Activated CD4-positive, CD25-positive, alpha-beta regulatory T cell treated with anti-CD3 and anti-CD28 coated beads, Interleukin-2, amount 50 U/mL, for 16 hours (primary cell): ENCODE data around the gene BICD1.
"Not testable (repeated sequence)": the region's sequence is repeated elsewhere in the genome, so short reads cannot be mapped to it uniquely, and the experiment has no call there.

Source experiments
- DNase-seq: peaks from one replicate; pipeline ENCODE4 v3.0.0-alpha.2; 2020; ENCODE audit warnings: low read depth, low spot score

Gene BICD1

GRCh38 chr12:32145096-32145495 lies 38.4 kb downstream of the BICD1 start:
- no peak for DNase-seq

- DNase-seq = no peak
Measured at GRCh38 chr12:32146074-32146873, 39.6 kb downstream of the BICD1 start.

- DNase-seq = no peak
Measured at GRCh38 chr12:32148372-32148771, 41.7 kb downstream of the BICD1 start.

GRCh38 chr12:32149489-32149888 lies 42.8 kb downstream of the BICD1 start:
- DNase-seq = no peak

GRCh38 chr12:32151086-32151485 lies 44.4 kb downstream of the BICD1 start:
- DNase-seq = no peak

GRCh38 chr12:32151552-32151951 lies 44.9 kb downstream of the BICD1 start:
- DNase-seq = no peak

- DNase-seq = no peak
Measured at GRCh38 chr12:32155041-32155440, 48.4 kb downstream of the BICD1 start.

GRCh38 chr12:32155961-32156529 lies 49.4 kb downstream of the BICD1 start:
- DNase-seq = no peak

- no peak for DNase-seq
Measured at GRCh38 chr12:32158525-32158924, 51.9 kb downstream of the BICD1 start.

GRCh38 chr12:32159381-32159780 lies 52.7 kb downstream of the BICD1 start:
- DNase-seq = no peak

- no peak for DNase-seq
Measured at GRCh38 chr12:32159925-32160324, 53.3 kb downstream of the BICD1 start.

GRCh38 chr12:32161058-32161457 lies 54.4 kb downstream of the BICD1 start:
- no peak for DNase-seq

GRCh38 chr12:32163596-32163995 lies 56.9 kb downstream of the BICD1 start:
- no peak for DNase-seq

- no peak for DNase-seq
Measured at GRCh38 chr12:32166510-32166909, 59.9 kb downstream of the BICD1 start.

- DNase-seq = no peak
Measured at GRCh38 chr12:32170437-32170998, 63.9 kb downstream of the BICD1 start.

- no peak for DNase-seq
Measured at GRCh38 chr12:32171211-32171610, 64.6 kb downstream of the BICD1 start.

GRCh38 chr12:32176606-32177005 lies 70.0 kb downstream of the BICD1 start:
- no peak for DNase-seq

GRCh38 chr12:32178341-32179010 lies 71.8 kb downstream of the BICD1 start:
- DNase-seq = no peak

- no peak for DNase-seq
Measured at GRCh38 chr12:32179011-32179395, 72.4 kb downstream of the BICD1 start.

- no peak for DNase-seq
Measured at GRCh38 chr12:32181498-32182175, 75.0 kb downstream of the BICD1 start.

- DNase-seq = no peak
Measured at GRCh38 chr12:32183650-32184049, 77.0 kb downstream of the BICD1 start.

GRCh38 chr12:32187127-32187526 lies 80.5 kb downstream of the BICD1 start:
- not testable (repeated sequence) for DNase-seq
